T-helper 2 cell (primary cell): ENCODE data around the gene TAPT1.
"Not testable (repeated sequence)": the region's sequence is repeated elsewhere in the genome, so short reads cannot be mapped to it uniquely, and the experiment has no call there.

ENCODE experiments used
- DNase-seq, 5 experiments: peaks; one replicate each; pipeline versions ENCODE4 v3.0.0 to v3.0.0-alpha.2; 2012 to 2022

Gene TAPT1

DNA sequence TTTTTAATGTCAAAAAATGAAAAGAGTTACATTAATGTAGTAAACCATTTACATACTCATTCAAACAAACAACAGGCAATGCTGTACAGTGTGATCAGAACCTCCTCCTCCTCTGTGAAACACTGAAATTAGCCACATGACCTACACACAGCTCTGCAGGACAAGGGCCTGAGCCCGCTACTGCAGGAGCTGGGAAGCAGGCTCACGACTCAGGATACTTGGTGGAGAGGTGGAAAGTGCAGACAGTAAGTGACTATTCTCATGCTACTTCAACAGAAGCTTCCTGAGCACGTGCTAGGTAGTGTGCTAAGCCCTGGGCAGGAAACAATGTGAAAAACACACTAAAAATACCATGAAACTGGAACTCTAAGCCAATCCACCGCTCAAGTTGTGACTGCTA lies 56.8 kb downstream of the TAPT1 start:
- no peak for DNase-seq

DNA sequence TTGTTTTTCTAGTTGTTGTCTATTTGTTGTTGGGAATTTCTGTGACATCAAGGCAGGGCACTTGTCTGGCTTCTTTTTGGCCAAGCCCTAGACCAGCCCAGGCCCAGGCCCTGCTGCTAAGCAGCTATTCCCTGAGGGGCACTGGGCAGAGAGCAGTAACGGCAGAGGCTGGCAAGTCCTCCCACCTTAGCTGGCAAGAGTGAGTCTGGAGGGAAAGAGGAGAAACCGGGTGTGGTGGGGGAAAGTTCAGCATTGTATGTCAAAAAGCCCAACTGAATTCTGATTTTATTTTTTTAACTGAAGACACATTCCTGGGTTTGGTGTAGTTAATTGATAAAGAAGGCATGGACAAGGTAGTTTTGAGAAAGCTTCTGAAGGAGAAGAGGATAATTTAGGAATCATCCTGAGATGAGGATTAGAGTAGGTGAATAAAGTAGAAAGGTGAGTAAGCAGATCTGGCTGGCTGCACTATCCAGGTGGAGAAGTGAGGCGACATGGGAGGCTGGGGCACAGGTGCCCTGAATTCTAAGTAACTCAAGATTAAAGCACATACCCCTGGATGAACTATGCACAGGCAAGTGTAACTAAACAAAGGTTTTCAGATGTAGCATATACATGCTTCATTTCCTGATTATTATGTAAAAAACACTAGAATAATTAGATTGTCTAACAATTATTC lies 57.4 kb downstream of the TAPT1 start:
- no peak for DNase-seq

DNA sequence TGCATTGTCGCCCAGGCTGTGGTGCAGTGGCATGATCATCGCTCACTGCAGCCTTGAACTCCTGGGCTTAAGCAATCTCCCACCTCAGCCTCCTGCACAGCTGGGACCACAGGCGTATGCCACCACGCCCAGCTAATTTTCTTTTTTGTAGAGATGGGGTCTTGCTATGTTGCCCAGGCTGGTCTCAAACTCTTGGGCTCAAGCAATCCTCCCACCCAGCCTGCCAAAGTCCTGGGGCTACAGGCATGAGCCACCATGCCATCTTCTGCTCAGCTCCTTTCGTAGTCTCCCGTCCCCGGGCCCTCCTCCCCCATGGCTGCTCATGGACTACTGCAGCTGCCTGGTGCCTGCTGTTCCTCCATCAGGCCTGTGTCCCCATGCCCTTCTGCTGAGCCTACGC lies 58.1 kb downstream of the TAPT1 start:
- DNase-seq, result no peak

DNA sequence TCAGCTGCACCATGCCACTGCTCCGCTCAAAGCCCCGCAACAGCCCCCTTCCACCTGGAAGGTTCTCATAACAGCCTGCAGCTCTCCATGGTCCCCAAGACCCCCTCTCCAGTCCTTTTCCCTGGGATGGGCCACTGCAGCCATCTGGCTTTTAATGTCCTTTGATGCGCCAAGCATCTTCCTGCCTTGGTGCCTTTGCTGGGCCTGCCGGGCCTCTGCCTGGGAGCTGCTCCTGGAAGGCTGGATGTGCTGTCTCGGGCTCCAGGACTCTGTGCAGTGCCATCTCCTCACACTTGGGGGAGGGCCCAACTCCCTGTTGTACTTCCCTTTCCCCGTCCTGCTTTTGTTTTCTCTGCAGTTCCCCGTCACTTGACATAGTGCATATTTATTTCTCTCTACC lies 60.3 kb downstream of the TAPT1 start:
- no peak for DNase-seq

DNA sequence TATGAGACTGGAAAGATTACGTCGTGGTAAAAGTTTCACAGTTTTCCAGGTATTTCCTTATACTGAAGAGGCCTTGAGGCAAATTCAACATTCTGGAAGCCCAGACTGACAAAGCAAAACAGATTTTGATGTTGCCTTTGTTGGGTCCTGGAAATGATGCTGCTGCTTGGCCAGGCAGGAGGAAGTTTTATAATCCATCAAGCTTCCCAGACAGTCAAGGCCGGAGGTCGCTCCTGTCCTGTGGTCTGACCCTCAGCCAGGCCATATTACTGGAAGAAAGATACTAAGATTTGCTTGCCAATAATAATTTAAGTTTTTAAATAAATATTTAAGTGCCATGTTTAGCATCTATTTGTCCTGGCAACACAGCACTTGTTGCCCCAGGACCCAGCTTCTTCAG lies 63.4 kb downstream of the TAPT1 start:
- DNase-seq, result no peak

DNA sequence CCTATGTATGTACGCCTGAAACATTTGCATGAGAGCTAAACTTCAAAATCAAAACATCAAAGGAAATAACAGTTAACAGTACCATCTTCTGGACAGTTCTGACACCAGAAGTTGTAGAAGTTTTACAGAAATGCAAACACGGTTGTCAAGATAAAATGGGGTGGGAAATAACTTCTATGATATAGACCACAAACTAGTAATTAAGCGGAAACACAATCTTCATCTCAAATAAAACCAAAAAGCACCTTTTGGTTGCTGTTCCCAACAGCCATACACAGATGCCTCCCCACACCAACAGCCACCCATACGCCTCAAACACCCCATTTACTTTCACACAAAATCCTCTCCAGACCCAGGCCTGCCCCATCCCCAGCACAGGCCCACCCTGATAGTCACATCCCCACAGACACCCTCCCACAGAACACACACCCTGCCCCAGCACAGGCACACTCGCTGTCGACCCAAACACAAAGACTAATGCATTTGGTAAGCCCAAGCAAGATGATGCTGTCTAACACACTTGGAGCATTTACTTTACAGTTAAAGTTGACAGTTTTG lies 64.3 kb downstream of the TAPT1 start:
- peak in 1 of 5 experiments; percentile 60 for DNase-seq

DNA sequence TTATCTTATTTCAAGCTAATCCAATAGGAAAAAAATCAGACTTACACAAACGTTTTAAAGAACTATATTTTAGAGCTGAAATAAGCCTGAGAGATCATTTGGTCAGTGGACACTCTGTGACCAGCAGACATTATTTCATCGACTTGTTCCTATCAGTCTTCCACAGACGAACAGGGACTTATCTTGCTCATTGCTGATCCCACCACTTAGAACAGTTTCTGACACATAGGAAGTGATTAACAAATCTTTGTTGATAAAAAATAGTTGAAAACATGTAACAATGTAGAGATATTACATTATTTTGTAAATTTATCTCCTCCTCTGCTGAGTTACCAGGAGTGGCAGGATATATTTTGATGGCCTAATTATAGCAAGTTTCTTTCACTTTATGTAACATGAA lies 65.8 kb downstream of the TAPT1 start:
- DNase-seq, result no peak

DNA sequence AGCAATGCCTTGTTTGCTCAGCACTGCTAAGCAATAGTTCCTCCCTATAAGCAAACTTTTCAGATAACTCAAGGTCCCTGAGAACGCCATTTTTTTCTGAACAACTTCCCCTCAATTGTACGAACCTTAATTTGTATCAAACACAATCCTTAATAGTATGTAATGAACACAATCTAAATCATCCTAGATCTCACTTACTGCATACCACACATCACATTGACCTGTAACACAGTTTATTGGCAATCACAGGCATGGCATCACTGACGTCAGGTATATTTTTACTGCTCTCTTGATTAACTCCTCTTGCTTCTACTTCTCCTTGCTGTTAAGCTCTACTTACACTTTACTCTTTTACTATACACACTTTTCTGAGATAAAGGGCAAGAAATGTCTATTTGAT lies 67.0 kb downstream of the TAPT1 start:
- no peak for DNase-seq

DNA sequence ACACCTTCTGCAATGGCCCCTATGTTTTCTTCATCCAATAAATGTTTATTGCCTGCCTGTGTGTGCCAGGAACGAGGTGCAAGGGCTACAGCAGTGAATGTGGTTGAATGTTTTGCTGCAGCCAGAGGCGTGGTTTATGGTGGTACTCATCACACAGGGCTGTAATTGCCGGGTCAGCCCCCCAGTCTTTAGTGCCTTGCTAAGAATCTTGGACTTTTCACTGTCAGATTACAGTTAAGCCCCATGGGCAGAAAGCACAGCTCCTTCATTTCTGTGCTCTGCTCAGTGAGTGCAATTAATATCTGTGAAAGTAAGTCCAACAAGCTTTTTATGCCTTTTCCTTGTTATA lies 67.8 kb downstream of the TAPT1 start:
- DNase-seq, result no peak

DNA sequence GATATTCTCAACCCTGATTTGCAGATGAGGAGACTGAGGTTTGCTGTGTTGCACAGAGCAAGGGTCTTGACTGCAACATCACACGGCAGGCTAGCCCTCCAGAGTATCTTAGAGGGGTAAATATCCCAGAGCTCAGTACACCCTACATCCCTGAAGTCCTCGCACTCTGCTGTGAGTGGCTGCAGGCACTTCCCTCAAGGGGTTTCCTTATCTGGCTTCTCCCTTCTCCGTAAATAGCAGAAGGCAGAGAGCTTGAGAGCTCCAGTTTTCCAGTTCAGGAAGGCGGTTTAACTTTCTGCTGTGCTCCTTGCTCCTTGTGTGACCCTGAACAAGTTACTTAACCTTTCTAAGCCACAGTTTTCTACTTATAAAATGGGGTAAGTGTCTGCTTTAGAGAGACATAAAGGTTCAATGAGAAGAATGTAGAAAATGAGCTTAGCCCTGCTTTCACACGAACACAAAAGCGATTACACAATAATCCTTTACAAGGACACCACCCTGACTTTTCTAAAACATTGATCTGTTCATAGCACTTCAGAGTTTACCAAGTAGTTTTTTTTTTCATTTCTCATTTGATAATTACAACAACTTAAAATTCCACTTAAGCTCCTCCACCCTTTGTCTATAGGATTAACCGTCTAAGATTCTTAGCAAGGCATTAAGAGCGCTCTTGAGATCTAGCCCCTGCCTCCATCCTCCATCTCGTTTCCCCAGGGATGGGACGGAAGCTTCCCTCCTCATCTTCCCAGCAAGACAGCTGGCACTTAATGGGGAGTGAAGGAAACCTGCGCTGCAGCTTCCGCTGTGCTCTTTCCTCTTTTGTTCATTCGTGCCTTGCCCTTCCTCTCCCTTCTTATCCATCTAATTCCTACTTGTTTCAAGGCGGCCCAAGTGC lies 68.4 kb downstream of the TAPT1 start:
- no peak for DNase-seq

DNA sequence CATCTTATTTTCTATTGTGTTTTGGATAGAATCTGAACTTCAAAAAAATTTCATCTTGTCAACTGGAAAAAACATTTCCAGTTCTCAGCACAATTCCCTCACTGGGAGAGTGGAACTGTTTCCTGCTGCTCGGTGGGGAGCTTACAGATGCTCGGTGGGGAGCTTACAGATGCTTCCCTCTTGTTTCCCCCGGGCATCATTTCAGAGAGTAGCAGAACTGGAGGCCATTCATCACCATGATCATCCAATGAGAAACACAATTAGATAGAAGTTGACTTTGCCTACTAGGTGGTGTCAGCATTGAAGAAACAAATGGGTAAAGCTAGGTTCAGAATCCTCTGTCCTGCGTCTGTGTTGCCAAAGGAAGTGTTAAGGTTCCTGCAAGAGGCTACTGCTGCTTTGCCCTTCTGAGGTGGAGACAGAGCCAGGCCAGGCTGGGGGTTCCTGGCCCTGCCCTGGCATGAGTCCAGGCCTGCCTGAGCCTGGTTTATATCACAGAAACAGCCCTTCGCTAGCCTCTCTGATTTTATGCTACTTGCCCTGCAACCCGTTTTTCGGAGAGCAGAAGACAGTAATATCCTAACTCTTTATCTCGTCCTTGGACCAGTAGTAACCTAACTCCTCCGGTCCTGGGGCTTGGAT lies 70.6 kb downstream of the TAPT1 start:
- no peak for DNase-seq

DNA sequence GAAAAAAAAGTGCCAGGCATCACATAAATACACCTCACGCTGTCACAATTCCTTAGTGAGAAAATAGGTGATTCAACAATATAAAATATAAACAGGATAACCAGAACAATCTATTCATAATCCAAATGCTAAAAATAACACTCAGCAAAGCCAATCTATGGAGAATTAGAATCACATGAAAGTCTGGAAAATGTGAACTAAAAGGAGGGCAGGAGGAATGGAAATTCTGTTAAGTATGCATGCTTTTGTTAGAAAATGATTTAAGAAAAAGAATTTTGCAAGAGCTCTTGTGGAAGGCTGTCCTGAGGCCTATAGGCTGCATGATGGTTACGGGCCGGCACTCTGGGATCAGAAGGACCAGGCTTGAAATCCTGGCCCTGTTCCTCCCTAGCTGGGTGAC lies 71.8 kb downstream of the TAPT1 start:
- no peak for DNase-seq

DNA sequence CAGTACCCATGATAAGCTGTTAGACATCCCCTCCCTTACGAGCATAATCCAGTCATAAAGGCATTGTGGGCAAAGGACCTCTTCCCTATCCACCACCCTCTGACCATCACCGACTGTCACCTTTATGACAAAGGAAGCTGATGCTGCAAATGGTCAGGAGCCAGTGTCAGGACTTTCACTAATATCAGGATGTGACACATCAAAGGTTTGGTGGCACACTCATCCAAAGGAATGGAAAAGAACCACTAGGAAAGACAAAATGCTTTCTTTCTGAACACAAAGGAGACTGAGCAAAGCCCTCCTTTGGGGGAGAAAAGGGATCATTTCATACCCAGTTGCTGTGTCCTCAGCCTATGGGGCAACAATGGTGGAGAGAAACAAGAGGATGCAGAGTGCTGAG lies 75.6 kb downstream of the TAPT1 start:
- DNase-seq, result no peak

DNA sequence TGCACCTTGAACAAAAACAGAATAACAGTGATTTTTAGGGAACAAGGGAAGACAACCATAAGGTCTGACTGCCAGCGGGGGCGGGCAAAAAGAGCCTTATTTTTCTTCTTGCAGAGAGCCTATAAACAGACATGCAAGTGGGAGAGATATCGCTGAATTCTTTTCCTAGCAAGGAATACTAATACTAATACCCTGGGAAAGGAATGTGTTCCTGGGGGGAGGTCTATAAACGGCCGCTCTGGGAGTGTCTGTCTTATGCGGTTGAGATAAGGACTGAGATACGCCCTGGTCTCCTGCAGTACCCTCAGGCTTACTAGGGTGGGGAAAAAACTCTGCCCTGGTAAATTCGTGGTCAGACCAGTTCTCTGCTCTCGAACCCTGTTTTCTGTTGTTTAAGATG lies 81.4 kb downstream of the TAPT1 start:
- not testable (repeated sequence) for DNase-seq

DNA sequence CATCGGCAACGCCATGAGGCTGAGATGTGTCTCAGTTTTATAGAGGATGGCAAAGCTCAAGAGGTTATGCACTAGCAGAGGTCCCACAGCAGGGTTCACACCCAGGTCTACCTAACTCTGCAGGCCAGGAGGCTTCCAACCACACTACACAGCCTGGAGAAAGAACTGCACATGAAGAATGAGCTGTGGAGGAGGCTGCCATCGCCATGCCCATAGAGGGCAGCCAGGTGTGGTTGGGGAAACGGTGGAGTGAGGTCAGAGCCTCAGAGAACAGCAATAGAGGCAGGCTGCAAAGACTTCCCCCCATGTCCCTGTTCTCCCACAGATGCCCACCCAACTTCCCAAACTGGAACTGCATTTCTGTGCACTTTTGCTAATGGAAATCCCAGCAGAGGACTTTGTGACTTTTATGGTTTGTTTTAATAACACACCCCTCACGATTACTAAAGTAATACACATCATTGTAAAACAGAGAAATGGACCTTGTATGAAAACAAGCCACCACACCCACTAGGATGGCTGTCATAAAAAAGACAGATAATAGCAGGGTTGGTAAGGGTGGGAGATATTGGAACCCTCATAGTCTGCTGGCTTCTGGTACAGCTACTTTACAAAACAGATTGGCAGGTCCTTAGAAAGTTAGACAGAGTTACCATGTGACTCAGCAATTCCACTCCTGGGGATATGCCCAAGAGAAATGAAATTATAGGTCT lies 83.5 kb downstream of the TAPT1 start:
- no peak for DNase-seq

DNA sequence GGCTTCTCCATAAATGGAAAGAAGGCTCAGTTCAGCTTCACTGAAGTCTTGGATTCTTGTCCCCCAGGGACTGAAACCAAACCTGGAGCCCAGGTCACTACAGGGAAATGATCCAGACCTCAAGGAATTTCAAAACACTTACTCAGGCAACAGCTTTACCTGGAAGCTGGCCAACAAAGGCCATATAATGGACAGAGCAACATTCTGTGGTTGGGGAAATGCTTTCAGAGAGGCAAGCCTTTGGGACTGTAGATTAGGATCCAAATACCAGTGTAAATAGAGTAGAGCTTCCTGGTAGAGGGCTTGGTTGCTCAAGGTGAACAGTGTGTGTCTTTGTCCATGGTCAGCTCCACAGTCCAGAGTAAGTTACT lies 85.4 kb downstream of the TAPT1 start:
- no peak for DNase-seq

DNA sequence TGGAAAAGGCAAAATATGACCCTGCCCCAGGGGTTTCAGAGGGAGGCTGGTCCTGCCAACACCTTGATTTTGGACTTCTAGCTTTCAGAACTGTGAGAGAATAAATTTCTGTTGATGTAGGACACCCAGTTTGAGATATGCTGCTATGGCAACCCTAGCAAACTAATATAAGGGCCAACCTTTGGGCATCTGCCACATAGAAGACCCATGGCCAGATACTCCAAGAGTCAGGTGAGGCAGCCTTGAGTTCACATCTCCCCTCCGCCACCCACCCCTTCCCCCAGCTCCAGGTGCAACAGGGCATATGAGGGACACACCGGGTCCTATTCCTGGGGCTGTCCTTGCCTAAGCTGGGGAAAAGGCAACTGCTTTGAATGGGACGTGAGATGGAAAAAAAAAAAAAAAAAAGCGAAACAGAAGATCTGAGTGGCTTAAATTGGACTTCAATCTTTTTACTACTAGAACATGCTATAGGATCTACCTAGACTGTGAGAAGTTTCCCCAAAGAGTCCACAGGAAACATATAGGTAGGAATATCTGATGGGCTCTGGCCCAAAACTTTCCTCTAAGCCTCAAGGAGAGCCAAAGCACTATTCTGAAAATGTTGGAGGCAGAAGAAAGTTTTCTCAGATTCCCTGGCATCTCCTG lies 85.9 kb downstream of the TAPT1 start:
- no peak for DNase-seq

DNA sequence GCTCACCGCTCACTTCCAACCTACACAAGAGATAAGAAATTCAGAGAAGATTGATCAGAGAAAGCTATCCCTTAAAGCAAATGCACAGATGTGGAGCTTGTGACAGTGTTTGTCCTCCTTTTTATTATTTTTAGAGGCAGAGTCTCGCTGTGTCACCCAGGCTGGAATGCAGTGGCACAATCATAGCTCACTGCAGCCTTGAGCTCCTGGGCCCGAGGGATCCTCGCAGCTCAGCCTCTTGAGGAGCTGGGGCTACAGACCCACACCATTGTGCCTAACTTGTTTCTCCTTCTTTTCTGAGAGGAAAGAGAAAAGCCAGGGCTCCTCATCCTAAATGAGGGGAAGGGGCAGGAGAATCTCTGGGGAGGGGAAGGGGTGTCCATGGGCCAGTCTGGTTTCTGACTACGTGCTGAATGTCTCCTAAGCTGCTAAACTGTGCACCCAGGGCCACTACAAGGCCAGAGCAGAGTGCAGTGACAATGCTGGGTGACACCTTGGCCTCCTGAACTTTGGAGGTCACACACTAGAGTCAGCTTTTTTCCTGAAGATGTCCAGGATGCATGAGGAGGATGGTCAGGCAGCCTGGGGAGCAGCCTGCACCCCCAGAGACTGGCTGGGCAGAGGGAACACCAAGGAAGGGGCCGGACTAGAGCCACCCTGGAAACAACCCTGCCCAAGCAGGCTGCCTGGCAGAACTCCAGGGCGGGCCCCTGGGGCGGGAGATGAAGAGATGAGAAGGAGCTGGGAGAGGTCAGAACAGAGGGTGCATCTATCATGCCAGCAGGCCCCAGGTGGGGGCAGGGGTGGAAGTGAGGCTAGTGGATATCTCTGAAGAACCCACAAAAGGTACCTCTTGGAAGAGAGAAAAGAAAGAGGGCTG lies 87.0 kb downstream of the TAPT1 start:
- no peak for DNase-seq

DNA sequence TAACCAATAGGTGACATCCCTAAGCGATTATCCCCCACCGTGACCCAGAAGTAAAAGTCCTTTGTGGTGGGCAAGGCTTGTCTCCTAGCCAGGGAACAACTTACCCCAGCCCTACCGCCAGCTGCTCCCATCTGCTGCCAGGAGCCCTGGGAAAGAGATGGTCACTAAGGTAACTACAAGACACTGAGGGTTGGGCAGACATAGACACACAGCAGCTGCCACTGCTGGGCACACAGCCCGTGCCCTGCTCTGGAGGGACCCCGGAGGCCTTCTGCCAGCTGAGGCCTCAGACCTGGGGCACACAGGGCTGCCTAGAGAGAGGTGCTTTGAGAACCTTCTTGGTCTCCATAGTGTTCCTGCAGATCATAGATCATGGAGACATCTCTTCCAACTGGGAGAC lies 89.4 kb downstream of the TAPT1 start:
- DNase-seq, result no peak

DNA sequence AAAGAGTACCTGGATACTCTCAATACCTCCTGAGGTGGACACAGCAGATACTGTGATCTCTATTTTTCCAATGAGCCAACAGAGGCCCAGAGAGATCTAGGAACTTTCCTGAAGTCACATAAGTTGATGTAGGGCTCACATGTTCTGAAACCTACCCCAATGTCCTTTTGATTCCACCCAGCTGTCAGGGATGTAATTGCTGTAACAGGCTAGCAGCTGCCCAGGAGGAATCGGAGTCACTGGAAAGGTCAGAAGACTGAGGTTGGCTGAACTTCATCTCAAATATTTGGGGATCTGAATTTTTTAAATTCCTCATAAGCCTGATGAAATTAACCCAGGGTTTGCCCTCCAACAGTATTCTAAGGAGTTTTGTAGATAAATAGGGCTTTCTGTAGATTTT lies 90.0 kb downstream of the TAPT1 start:
- no peak for DNase-seq

DNA sequence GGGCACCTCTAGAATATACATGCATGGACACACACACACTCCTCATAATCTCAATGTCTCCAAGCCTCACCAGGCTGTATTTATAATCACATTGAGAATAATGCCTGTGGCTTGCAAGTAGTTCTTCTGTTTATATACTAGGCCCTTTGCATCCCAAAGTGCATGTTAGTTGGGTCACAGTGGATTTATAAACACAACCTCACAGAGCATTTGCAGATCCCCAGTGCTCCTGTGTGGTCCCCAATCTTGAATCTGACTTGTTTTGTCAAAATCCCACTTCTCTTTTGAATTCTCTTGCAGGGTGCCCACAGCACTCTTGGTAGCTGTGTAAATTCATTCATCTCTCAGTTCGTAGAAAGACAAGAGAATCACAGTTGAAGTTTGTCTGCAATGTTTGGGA lies 92.9 kb downstream of the TAPT1 start:
- no peak for DNase-seq

DNA sequence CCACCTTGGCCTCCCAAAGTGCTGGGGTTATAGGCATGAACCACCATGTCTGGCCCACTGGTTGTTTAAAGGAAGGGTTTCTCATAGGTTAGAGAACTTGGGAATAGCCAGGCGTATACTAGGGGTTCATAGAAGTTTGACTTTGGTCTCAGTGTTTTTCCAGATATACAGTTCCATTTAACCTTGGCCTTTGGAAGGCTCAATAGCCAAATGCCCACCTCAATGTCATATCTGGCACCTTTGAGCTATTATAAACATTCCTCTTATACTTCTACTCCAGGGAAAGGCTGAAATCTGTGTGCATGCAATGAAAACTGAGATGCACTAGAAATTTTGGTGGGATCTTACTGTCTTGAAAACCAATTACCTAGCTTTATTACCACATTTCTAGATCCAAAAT lies 95.0 kb downstream of the TAPT1 start:
- DNase-seq, result no peak
